GM18508 (cell line): ENCODE data around the gene TRIM27.
"Not testable (repeated sequence)": the region's sequence is repeated elsewhere in the genome, so short reads cannot be mapped to it uniquely, and the experiment has no call there.

Experiments
- ATAC-seq: cut with Tn5 transposase; IDR thresholded peaks from one replicate; pipeline ENCODE4 v1.9.1; 2021; ENCODE audit warnings: moderate number of reproducible peaks; ENCODE audit not compliant: insufficient read depth, unreplicated experiment

The TRIM27 gene

GRCh38 chr6:28943557-28944411, 20.0 kb upstream of the TRIM27 start:
- ATAC-seq, result no peak

GRCh38 chr6:28943223-28943556, 19.4 kb upstream of the TRIM27 start:
- ATAC-seq, result no peak

GRCh38 chr6:28941684-28942448, 18.1 kb upstream of the TRIM27 start:
- ATAC-seq, result no peak

- no peak for ATAC-seq
Observed at GRCh38 chr6:28940858-28941683, 17.3 kb upstream of the TRIM27 start.

GRCh38 chr6:28940294-28940857, 16.6 kb upstream of the TRIM27 start:
- ATAC-seq, result no peak

GRCh38 chr6:28933069-28933468, 9.3 kb upstream of the TRIM27 start:
- no peak for ATAC-seq

GRCh38 chr6:28929887-28930620, 6.3 kb upstream of the TRIM27 start:
- no peak for ATAC-seq

- ATAC-seq, result not testable (repeated sequence)
Observed at GRCh38 chr6:28929339-28929738, 5.6 kb upstream of the TRIM27 start.

GRCh38 chr6:28927846-28928245, 4.1 kb upstream of the TRIM27 start:
- ATAC-seq, result no peak

GRCh38 chr6:28922821-28923317, 916 bp downstream of the TRIM27 start:
- ATAC-seq, result no peak

GRCh38 chr6:28922004-28922820, 1.6 kb downstream of the TRIM27 start:
- ATAC-seq, result no peak

- ATAC-seq, result no peak
Observed at GRCh38 chr6:28920281-28920680, 3.5 kb downstream of the TRIM27 start.

- no peak for ATAC-seq
Observed at GRCh38 chr6:28914941-28915340, 8.8 kb downstream of the TRIM27 start.

- ATAC-seq, result no peak
Observed at GRCh38 chr6:28910901-28911690, 12.7 kb downstream of the TRIM27 start.

- ATAC-seq, result no peak
Observed at GRCh38 chr6:28907394-28907793, 16.4 kb downstream of the TRIM27 start.

- no peak for ATAC-seq
Observed at GRCh38 chr6:28906669-28907068, 17.1 kb downstream of the TRIM27 start.

- no peak for ATAC-seq
Observed at GRCh38 chr6:28903686-28904085, 20.1 kb downstream of the TRIM27 start.

GRCh38 chr6:28901831-28902230, 22.0 kb downstream of the TRIM27 start:
- no peak for ATAC-seq
